Placental pericyte (primary cell): ENCODE data around the gene TRPM5. TPM values are rescaled to one million over a fixed set of nuclear protein-coding genes. Genes with fewer than 3 reads are reported as not detected.

Experiments
- total RNA-seq: library from RNA; depleted of rRNA; stranded (reverse); fragments of >200 nt; gene quantifications from 2 replicates; pipeline ENCODE4 v1.2.3, GENCODE V29; 2012

Gene TRPM5
- not detected in 2 replicates for total RNA-seq

GRCh38 chr11:2443881-2444820, at the start of gene TRPM5:
Gene TRPM5, minus strand, starts transcription at chr11:2444514. Its CDS starts 21,478 bp downstream, at chr11:2423036.

GRCh38 chr11:2444821-2445745, 769 bp upstream of the TRPM5 start, which contains the start of gene KCNQ1:
Gene KCNQ1, plus strand, starts transcription at chr11:2445008. Its CDS starts 91 bp downstream, at chr11:2445099.

GRCh38 chr11:2400069-2400761, 44.1 kb downstream of the TRPM5 start, which contains the start of gene TSSC4:
Gene TSSC4, plus strand, starts transcription at chr11:2400750. Its CDS starts 1,884 bp downstream, at chr11:2402634.

Other genes with a start within 250 kb of the TRPM5 start
- gene ASCL2, start 173.9 kb downstream of the TRPM5 start, total RNA-seq, result 0.22 TPM in 1 of 2 replicates, not detected in the other
- gene C11orf21, start 142.6 kb downstream of the TRPM5 start, total RNA-seq, result not detected in 2 replicates
- gene TSPAN32, start 142.5 kb downstream of the TRPM5 start, total RNA-seq, result not detected in 2 replicates
- 245 and 302 TPM in 2 replicates for gene CD81, start 67.2 kb downstream of the TRPM5 start, total RNA-seq
- 57.8 and 73.4 TPM in 2 replicates for gene TSSC4, start 43.8 kb downstream of the TRPM5 start, total RNA-seq
- gene KCNQ1, start 494 bp upstream of the TRPM5 start, total RNA-seq, result not detected in 2 replicates